ACHN (cell line): ENCODE results near the gene MAP2K5.

Experiments used
- DNase-seq: peaks from one replicate; pipeline ENCODE4 v3.0.0-alpha.2; 2015
- in situ Hi-C: cut with HindIII; loops from 2 replicates; pipeline ENCODE4 v1.10.0; 2017; ENCODE audit warnings: low sequenced_read_pairs, low pct_ligation_motif_present, low pct_unique_long_range_greater_than_20kb

The MAP2K5 gene

GRCh38 chr15:67832031-67832551 is 289.6 kb downstream of the MAP2K5 start:
- in situ Hi-C loops, result no loop called here

GRCh38 chr15:67832897-67833709 is 290.6 kb downstream of the MAP2K5 start:
- in situ Hi-C loops, result no loop called here
- no peak for DNase-seq

More at GRCh38 chr15:67832031-67832551, 289.6 kb downstream of the MAP2K5 start:
- peak; percentile 53 for DNase-seq

GRCh38 chr15:67833710-67834511 is 291.4 kb downstream of the MAP2K5 start:
- peak; percentile 46 for DNase-seq
- in situ Hi-C loops, result no loop called here

GRCh38 chr15:67834581-67835296 is 292.2 kb downstream of the MAP2K5 start:
- DNase-seq, result no peak
- in situ Hi-C loops, result no loop called here

GRCh38 chr15:67835297-67836133 is 293.0 kb downstream of the MAP2K5 start:
- DNase-seq, result no peak
- in situ Hi-C loops, result no loop called here

- in situ Hi-C loops, result no loop called here
- no peak for DNase-seq
Observed at GRCh38 chr15:67836134-67836455, 293.6 kb downstream of the MAP2K5 start.

- in situ Hi-C loops, result no loop called here
- peak; percentile 47 for DNase-seq
Observed at GRCh38 chr15:67836477-67836876, 294.0 kb downstream of the MAP2K5 start.

- no peak for DNase-seq
- in situ Hi-C loops, result no loop called here
Observed at GRCh38 chr15:67836955-67837354, 294.5 kb downstream of the MAP2K5 start.

GRCh38 chr15:67838789-67839332 is 296.4 kb downstream of the MAP2K5 start:
- DNase-seq, result no peak
- in situ Hi-C loops, result no loop called here

GRCh38 chr15:67839499-67839928 is 297.0 kb downstream of the MAP2K5 start:
- in situ Hi-C loops, result no loop called here
- peak; percentile 44 for DNase-seq

- in situ Hi-C loops, result no loop called here
- peak; percentile 89 for DNase-seq
Observed at GRCh38 chr15:67839929-67840748, 297.6 kb downstream of the MAP2K5 start, which contains the start of gene RNU6-1. Gene RNU6-1, minus strand, starts transcription at chr15:67840045.

GRCh38 chr15:67840749-67841512 is 298.4 kb downstream of the MAP2K5 start:
- DNase-seq, result no peak
- in situ Hi-C loops, result no loop called here

GRCh38 chr15:67841513-67841762 is 298.9 kb downstream of the MAP2K5 start:
- DNase-seq, result no peak
- in situ Hi-C loops, result no loop called here

- no peak for DNase-seq
- in situ Hi-C loops, result no loop called here
Observed at GRCh38 chr15:67843092-67843501, 300.6 kb downstream of the MAP2K5 start.

- DNase-seq, result no peak
- in situ Hi-C loops, result no loop called here
Observed at GRCh38 chr15:67843571-67844387, 301.3 kb downstream of the MAP2K5 start.

- no peak for DNase-seq
- in situ Hi-C loops, result no loop called here
Observed at GRCh38 chr15:67845974-67846373, 303.5 kb downstream of the MAP2K5 start.
